GM21367 (cell line): ENCODE data around the gene SERPINA1.
"Not testable (repeated sequence)": the region's sequence is repeated elsewhere in the genome, so short reads cannot be mapped to it uniquely, and the experiment has no call there.

ENCODE experiments used
- ATAC-seq: cut with Tn5 transposase; IDR thresholded peaks from one replicate; pipeline ENCODE4 v1.9.1; 2021; ENCODE audit not compliant: unreplicated experiment

Gene SERPINA1

DNA sequence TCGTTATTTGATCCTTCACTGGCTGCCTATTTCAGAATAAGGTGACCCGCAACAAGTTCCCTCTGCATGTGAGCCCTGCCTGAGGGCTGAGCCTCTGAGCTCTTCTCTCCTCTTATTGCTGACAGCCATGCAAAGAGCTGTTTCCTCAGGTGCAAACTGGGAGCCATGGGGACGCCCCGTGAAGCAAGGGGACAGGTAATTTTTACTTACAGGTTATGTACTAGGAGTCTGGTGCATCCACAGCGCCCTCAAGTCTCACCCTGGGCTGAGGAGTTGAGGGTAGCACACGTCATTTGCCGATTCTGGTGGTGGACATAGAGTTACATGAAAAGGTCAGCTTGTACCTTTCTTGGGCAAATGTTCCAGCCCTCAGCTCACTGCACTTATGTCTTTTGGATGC is 39.1 kb downstream of the SERPINA1 start:
- ATAC-seq = no peak

DNA sequence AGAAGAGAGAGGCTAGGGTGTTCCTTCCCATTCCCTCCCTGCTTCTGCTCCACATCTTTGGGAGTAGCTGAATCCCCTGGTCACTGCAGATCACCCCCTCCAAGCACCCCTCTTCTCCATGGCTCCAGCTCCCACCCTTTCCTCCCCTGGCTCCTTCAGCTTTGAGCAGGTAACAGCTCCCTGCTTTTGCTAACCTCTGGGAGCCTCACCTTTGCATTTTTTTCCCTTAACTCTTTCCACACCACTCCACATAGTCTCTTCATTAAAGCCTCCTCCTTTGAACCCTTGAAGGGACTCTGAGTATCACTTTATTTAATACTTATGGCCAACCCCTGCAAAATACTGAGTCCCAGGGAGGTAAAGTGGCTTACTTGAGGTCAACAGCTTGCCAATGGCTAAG is 39.6 kb downstream of the SERPINA1 start:
- ATAC-seq = no peak

DNA sequence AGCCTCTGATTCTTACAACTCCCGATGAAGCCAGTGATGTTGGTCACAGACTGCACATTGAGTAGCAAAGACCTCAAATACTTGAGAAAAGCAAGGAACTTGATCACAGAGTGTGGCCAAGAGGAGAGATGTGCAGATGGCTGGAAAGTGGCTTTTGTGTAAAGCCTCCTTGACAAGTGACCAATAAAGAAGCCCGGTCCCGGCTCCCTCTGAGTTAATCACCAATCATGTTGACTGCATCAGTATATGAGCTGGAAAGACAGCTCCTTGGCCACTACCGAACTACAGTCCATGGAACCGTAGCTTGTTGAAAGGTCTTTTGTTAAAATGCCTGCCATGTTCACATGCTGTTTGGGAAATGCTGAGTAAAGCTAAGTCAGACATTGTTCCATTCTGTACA is 41.6 kb downstream of the SERPINA1 start:
- no peak for ATAC-seq

DNA sequence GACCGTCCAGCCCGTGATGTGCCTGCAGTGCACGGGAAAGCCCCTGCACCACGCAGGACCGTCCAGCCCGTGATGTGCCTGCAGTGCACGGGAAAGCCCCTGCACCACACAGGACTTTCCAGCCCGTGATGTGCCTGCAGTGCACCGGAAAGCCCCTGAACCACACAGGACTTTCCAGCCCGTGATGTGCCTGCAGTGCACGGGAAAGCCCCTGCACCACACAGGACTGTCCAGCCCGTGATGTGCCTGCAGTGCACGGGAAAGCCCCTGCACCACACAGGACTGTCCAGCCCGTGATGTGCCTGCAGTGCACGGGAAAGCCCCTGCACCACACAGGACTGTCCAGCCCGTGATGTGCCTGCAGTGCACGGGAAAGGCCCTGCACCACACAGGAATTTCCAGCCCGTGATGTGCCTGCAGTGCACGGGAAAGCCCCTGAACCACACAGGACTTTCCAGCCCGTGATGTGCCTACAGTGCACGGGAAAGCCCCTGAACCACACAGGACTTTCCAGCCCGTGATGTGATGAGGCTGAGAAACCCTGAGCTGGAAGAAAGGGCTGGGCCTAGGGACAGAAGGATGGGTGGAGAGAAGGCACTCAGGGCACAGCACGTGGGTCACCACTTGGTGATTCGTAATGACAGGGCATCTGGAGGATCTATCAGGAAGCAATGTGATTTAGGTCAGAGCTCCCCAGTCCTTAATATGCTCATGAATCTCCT is 42.2 kb downstream of the SERPINA1 start:
- not testable (repeated sequence) for ATAC-seq

DNA sequence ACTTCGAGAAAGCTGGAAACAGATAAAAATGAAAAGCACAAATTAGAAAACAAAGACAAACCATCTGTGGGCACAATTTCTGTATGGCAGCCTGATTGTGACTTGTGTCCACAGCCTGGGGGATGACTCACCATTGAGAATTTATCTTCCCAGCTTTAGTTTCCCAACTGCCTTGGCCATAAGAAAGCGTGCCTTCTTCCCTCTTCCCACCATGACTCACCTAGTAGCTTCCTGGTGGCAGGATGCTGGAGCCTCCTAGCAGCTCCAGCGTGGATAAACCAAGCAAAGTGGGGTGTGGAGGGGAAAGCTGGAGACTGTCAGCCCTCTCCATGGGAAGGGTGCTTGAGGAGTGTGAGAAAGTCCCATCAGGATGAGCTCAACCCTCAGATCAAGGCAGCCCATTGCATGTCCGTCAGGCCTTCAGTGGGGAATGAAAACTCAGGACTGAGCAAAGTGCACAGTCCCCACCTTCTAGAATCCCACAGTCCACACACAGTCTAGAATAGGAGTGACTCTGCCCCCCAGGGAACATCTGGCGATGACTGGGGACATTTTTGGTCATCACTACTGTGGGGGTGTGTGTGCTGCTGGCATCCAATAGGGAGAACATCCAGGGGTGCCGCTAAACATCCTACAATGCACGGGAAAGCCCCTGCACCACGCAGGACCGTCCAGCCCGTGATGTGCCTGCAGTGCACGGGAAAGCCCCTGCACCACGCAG is 42.9 kb downstream of the SERPINA1 start:
- ATAC-seq = no peak

DNA sequence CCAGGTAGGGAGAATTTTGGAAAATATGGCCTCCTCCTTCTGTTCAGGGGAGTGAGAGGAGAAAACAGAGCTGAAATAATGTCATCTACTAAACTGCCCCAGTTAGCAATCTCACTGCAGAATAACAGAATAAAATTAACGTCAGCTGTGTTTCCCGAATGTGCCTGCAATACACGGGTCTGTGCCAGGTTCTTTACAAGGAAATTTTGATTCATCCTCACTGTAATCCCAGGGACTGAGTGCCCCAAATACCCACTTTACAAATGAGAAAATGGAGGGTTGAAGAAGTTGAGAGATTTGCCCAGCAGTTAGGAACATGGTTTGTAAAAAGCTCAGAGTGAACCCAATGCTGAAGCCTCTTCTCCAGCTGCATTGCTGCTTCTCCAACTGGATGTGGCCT is 44.0 kb downstream of the SERPINA1 start:
- no peak for ATAC-seq

DNA sequence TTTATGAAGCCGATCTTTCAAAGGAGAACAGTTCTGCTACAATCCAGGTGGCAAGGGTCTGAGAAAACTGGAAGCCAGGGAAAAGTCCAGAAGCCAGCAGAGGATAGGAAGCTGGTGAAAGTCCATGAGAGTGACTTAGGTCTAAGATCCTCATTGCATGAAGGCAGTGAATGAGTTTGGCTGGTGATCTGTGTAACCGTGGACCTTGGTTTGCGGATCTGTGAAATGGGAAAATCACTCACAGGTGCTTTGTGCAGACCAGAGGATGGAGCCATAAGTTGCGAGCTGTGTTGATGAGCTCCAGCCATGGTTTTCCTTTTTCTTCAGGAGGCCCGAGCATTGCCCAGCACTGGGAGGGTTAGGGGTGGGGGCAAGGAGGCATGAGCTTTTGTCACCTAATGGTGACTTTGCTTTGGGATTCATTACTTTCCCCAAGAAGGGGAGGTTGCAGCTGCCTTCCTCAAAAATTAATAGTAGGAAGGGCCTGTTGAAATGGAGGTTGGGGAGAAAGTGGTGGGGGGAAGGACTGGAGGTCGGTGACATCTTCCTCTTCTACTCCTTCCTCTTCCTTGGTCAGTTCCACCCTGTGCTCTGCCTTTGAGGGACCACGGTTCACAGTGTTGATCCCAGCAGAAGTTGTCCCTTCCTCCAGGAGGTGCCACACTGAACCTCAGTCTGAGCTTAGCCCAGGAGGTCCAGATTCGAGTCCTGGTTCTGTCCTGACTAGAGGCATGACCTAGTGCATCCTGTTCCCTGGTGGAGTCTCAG is 45.0 kb downstream of the SERPINA1 start:
- ATAC-seq = no peak

DNA sequence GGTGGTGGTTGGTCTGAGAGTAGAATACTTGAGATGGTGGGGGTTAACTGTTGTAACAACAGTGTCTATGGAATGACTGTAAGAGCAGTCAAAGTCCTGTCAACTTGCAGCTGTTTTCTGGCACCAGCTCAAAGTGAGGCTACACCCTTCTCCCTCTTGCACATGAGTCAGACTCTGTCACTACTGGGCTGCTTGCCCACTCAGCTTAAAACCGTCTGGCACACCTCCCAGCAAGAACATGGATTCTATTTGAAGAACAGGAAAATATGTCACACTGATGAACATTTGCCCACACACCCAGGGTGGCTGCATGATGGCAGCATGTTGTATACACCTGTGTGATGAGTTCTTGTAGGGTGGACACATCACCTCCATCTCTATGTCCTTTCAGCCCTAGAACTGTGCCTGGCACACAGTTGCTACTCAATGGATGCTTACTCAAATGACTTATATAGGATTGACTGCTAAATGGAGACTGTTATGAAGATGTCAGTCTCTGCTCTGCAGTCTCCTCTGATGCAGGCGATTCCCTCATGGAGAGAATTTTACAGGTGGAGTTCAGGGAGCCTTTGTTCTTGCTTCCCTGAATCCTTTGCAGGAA is 46.0 kb downstream of the SERPINA1 start:
- ATAC-seq = no peak

DNA sequence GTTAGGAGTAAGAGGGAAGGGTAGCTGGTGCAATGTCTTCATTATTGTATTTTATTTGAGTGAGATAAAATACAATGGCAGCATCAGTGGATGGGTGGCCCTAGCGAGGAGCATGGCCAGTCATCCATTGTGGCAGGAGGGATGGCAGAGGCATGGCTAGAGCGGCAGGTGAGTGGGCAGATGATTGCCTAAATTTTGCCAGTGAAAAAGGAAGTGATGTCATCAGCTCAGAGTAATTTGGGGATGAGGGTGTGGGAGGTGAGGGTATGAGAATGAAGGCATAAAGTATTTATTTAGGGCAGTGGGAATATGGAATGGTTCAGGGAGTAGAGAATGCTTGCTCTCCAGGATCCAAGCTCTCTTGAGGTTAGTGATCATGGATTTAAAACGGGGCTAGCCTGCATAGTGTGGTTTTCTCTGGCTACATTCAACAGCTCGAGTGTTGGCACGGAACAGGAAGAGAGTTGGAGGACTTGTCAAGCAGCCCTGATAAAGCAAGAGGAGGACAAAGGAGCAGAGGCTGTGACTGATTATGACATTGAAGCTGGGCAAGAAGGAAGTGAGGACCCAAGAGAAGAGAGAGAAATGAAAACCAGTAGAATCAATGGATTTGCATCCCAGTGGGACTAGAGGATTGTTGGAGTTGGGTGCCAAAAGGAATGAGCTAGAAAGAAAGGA is 46.6 kb downstream of the SERPINA1 start:
- ATAC-seq = no peak

DNA sequence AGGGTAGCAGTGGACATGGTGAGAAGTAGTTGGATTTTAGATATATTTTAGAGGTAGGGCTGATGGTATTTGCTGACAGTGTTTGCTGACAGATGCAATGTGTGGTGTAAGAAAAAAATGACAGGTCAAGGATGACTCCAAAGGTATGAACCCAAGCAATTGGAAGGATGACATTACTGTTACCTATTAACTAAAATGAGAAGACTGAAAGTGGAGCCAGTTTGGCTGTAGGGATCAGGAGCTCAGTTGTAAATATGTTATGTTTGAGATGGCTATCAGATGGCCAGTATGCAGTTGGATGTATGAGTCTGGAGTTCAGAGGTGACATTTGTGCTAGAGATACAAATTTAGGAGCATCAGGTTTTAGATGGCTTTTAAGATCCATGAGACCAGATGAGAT is 47.9 kb downstream of the SERPINA1 start:
- ATAC-seq = no peak

DNA sequence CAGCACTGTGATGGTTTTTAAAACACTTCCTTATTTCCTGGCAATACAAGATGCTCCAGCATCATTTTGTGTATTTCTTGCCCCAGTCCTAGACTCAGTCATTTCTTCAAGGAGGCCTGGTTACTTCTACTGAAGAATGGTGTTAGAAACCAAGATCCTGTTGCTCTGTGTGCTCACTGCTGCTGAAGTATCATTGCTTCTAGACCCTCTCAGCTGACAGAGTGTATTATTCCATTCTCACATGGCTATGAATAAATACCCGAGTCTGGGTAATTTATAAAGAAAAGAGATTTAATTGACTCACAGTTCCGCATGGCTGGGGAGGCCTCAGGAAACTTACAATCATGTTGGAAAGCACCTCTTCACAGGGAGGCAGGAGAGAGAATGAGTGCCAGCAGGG is 50.4 kb downstream of the SERPINA1 start:
- ATAC-seq = no peak

DNA sequence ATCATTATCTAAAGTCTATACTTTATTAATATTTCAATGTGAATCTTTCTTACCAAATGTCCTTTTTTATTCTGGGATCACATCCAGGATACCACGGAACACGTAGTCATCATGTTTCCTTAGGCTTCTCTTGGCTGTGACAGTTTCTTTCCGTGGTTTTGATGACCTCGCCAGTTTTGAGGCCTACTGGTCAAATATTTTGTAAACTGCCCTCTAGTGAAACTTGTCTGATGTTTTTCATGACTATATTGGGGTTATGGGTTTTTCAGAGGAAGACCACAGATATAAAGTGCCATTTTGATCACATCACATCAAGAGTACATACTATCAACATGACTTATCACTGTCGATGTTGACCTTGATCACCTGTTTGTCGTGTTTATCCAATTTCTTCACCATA is 51.1 kb downstream of the SERPINA1 start:
- ATAC-seq = no peak

DNA sequence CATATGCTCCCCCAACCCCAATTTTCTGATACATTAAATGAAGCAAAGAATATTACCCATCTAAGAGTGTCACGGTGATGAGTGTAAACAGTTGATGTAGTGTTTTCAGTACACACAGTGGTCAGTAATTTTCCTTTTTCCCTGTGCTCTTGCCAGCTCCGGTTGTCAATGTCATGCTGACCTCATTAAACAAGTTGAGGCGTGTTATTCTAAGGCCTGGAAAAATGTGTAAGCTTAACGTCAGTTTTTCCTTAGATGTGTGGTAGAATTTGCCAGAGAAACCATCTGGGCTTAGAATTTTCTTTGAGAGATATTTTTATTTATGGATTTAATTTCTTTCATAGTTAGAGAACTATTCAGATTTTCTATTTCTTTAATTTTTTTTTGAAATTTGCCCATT is 53.5 kb downstream of the SERPINA1 start:
- ATAC-seq = no peak

DNA sequence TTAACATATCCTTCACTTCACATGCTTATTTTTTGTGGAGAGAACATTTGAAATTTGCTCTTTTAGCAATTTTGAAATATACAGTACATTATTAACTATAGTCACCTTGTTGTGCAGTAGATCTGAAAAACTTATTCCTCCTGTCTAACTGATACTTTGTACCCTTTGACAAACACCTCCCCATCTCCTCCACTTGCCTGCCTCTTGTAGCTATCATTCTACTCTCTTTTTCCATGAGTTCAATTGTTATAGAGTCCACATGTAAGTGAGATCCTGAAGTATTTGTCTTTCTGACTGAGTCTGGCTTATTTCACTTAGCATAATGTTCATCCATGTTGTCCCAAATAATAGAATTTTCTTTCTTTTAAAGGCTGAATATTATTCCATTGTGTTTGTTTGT is 55.8 kb downstream of the SERPINA1 start:
- ATAC-seq = no peak

DNA sequence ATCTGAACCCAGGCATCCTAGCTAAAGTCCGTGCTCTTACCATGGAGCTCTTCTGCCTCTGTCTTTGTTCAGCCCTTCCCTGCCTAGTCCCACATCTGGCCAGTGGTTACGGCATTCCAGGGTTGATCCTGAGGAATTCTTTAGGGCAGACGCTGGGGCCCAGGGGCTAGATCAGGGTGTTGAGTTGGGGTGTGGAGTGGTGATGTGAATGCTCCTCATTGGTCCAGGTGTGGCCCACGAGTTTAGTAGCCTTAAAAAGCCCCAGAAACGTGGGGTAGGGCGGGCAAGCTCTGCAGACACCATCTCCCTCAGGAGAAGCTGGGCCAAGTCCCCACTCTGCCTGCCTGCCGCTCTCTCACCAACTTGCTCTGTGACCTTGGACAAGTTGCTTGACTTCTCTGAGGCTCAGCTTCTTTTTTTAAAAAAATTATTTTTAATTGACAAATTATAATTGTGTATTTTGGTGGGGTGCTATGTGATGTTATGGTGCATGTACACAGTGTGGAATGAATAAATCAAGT is 56.3 kb downstream of the SERPINA1 start:
- ATAC-seq = no peak

DNA sequence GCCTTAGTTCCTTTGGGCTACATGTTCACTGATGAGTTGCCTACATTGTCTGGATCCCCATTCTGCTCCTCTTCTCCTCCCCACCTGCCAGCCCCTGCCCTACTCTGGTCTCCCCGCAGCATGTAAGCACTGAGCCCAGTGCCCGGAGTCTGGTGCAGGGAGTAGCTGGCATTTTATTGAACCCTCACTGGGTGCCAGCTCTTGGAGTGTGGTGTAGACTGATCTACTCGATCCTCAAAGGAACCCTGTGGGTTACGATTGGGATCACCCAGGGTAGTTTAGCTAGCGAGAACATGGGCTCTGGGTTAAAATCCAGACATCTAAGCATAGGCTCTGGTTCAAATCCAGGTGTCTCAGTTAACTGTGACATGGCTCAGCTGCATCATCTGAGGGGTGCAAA is 56.9 kb downstream of the SERPINA1 start:
- ATAC-seq = no peak

DNA sequence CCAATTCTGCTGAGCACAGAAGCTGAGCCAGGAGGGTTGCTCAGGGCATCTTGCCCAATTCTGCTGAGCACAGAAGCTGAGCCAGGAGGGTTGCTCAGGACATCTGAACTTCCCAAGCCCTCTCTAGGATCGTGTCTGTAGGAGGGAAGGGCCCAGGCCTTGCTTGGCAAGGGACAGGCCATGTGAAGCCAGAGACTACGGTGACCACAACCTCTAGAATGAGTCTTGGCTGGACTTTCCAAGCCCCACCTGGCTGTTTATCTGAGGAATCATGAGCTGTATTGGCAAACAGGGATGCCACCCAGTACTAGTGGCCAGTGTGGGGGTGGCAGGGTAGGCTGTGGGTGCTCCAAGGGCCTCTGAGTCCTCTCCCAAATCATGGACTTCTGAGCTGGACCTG is 57.5 kb downstream of the SERPINA1 start:
- ATAC-seq = no peak

DNA sequence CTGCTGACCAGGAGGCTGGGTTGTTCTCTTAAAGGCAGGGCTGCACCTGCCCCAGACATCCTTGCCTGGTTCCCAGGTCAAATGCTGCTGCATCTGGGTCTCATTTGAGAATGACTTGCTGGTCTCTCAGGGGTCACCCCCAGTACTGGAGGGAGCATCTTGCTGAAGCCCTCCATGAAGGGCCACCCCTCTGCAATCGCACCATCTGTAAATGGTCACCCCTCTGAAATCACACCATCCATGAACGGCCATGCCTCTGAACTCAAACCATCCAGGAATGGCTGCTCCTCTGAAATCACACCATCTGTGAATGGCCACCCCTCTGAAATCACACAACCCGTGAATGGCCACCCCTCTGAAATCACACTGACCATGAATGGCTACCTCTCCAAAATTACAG is 58.0 kb downstream of the SERPINA1 start:
- ATAC-seq = no peak

DNA sequence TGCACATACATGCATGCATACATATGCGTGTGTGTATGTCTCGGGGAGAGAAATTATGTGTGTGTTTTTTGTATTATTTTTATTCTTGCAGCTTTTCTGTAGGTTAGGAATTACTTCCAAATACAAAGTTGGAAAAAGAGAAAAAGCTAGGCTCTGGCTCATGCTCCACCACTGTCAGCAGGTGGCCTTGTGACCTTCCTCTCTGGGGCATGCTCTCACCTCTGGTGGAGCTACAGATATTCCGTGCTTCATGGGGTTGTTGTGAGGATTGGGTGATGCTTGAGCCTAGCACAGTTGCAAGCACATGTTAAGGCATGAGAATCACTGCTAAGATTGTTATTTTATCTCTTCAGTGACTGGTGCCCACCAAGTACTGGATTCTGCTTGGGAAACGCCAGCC is 58.5 kb downstream of the SERPINA1 start:
- ATAC-seq = no peak

DNA sequence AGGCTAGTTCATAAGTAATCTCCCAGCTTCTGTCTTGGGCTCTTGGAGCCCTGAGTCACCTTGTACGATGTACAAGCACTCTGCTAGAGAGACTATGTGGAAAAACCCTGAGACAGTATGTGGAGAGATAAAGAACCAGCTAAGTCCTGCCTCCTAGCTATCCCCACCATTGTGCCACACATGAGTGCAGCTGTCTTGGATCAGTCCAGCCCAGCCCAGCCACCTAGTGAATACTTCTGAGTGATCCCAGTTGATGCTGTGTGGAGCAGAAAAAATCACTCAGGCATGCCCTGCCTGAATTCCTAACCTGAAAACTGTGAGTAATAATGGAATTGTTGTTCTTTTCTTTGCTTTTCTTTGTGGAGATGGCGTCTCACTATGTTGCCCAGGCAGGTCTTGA is 60.2 kb downstream of the SERPINA1 start:
- no peak for ATAC-seq
